ENCODE results near the gene FAM114A2.

The FAM114A2 gene

DNA sequence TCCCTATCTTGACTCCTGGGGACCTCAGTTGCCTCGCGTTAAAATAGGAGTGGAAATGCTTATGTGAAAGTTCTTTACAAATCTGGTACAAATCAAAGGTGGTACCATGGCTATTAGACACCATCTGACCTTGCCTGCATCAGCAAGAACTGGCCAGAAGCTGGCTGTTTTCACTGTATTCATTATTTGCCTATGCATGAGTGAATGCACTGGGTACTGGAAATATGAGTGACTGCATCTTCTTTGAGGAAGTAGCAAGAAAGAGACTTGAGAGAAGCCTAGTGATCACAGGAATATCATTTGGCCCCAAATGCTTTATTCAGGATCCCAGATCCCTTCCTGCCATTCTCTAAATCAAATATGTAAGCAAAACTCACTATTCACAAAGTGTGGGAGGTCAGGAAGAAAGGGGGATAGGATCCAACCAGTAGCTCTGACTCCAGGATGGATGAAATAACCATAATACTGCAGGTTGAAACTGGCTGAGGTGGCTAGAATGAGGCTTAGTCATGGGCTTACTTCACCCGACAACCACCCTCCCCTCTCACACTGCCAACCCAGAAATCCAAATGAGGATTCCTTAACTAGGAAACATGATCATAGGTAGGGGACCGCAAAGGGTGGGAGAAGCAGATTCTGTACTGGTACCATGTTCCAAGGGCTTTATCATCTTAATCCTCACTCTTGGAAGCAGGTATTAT lies 56.7 kb downstream of the FAM114A2 start:
- DNase-seq, result no peak

DNA sequence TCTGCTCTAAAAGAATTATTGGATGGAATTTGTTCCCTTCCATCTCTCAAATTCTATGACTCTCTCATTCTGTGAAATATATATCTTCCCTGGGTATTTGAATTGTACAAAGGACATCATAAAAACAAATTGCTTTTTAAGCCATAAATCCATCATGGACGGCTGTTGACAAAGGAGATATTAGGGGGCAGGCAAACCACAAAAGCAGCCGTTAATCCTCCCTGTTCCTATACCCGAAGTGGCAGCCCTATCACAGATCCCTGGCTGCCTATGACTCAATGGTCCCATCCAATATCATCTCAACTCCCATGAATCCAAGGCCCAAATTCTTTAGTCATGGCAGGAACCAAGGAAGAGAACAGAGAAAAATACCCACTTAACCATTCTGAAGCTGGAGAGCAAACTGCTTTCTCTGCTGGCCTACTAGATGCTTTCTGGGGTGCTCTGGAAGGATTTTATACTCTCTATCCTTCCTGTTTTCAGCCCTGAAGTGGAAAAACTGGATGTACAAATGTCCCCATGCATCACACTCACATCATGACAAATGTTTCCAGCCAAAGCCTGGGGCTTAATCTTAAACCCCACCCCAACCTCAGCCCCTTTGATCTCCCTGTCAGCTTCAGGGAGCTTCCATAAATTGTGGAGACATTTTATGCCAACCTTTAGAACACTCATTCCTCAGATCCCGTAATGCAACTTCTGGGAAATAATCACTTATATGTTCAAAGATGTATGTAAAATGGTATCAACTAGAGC lies 59.5 kb downstream of the FAM114A2 start:
- no peak for DNase-seq

DNA sequence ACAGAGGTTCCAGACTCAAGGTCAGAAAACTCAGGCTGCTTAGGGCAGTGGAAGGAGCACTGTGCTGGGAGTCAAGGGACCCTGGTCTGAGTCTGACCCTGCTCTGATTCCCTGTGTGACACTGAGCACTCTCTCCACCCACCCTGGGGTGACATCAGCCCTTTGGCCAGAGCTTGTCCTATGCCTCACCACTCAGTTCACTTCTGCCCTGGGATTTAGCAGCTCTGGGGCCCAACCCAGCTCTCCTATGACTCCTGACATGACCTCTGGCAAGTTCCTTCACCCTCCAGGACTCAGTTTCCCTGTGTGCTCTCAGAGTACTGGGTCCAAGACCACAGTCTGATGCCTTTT lies 63.9 kb downstream of the FAM114A2 start:
- DNase-seq, result no peak

DNA sequence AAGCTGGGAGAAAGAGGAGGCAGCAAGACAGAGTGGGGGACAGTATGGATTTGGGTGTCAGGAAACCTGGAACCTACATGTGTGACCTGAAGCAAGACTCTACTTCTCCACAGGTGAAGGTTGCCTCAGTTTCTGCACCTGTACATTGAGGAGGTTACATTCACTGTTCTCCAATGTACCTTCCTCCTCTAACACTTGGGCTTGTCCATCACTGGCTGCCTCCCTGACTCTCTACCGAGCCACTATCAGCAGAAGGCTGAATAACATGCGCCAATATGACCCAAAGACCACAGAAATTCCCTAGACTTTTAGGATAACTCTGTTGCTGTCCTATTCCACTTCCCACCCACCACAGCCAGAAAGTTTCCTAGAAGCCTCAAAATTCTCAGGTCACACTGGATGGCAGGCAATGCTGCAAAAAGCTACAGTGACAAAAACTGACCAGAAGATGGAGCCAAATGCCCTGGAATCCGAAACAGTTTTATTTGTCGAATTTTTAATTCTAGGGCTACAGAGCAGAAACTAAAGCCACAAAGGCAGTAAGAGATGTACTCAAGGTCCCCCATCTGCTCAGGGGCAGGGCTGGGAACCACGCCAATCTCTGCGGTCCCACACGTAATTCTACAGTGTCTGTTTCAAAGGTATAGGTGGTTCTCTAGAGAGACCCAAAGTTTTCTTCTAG lies 64.4 kb downstream of the FAM114A2 start:
- DNase-seq, result no peak

DNA sequence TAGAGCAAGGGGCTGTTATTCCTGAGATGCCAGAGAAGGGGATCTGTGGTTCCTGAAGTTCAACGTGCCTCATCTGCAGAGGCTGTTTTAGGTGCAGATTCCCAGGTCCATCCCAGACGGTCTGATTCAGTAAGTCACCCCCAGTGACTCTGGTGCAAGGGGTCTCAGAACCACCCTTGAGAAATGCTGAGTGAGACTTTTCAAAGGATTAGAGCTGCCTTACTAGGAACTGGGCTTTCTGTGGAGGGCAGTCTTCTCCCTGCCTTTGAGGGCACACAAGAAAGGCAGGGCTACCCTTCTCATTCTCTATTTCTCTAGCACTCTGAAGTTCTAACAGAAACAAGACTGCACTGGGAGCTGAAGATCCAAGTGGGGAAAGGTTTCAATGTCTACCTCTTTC lies 66.5 kb downstream of the FAM114A2 start:
- no peak for DNase-seq

DNA sequence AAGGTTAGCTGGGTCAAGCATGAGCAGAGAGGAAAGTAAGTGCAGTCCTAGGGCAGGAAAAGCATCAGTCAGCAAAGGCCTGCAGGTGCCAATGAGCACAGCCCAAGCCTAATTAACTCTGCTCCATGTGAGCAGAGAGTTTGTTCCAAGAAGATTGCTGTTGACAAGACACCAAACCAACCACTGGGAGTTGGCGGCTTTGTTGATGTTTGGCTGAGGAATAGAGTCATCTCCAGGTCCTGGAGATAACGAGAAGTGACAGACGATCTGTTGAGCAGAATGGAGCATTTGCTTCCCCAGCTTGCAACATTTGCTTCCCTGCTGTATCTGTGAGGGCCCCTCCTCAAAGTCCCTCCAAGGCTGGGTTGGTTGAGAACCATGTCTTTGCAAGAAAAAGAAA lies 68.2 kb downstream of the FAM114A2 start:
- no peak for DNase-seq

DNA sequence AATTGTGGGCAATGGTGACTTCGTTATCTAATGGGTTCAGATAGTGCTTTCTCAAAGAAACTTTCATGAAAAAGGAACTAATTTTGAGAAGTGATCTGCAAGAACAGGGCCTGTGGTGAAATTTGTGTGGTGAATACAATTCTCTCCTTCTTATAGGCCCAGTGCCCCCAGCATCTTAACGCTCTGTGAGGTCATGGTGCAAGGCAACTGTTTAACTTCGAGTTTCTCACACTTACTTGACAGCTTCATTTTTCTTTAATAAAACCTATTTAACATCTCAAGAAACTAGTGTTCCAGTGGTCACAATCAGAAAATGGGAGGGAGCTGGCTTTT lies 69.2 kb downstream of the FAM114A2 start:
- DNase-seq, result no peak

DNA sequence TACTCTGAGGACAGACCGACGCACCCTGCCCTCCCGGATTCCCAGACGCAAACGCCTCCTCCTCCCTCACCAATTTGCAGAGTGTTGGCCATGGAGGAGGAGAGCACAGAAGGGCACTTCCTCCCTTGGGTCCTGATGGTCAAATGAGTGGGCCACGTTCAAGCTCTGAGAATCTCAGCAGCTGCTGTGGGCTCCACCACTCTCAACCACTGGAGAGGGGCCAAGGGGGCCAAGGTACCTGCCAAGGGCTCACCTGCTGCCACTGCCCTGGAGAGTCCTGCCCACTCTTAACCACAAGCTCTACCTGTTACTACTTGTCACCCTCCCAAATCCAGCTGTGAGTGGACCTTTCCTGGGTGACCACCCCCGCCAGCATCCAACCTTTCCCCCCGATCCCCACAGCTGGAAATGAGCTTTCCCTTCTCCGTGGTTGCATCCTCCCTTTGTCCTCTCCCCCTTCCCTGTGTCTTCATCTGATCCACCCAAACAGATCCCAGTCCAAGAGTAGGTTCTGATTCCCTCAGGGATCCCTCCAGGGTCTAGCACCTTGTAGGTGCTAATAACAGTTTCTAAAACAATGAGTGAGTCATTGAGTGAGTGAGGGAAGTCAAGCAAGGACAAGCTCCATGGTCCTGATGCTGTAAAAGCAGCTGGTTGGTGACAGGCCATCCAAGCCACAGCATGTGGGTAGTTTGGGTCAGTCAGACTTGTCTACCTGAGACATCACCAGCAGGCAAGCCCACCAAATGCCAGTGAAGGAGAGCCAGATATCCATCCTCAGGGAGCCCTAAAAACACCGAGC lies 69.7 kb downstream of the FAM114A2 start:
- no peak for DNase-seq

DNA sequence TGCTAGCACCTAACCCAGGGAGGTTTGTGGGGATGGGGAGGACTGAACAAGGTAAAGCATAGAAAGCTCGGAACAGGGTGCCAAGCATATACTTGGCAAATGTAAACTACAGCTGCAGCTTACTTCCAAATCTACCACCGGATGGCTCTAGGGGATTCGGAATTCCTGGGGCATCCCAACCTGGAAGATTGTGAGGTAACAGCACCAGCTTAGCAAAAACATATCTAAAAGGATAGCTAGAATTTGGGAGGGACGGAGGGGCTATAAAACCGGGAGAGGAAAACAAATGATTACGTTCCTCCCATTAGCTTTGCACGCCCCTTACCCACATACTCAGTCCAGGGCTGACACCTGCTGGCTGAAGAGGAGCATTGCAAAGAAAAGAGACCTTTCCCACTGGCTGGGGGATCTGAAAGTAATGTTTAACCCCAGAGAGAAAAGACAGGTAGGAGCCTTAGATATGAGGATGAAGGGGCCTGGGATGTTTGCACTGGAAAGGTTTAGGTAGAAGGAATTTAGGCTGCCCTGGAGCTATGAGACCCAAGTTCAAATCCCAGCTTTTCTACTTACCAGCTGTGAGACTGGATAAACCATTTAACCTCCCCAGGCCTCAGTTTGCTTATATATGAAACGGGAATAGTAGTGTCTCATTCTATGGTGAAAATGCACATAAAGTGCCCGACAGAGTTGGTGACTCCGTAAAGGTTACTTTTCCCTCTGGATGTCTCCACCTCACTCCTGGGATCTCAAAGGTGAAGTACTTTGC lies 73.6 kb downstream of the FAM114A2 start:
- peak; percentile 7 for DNase-seq

DNA sequence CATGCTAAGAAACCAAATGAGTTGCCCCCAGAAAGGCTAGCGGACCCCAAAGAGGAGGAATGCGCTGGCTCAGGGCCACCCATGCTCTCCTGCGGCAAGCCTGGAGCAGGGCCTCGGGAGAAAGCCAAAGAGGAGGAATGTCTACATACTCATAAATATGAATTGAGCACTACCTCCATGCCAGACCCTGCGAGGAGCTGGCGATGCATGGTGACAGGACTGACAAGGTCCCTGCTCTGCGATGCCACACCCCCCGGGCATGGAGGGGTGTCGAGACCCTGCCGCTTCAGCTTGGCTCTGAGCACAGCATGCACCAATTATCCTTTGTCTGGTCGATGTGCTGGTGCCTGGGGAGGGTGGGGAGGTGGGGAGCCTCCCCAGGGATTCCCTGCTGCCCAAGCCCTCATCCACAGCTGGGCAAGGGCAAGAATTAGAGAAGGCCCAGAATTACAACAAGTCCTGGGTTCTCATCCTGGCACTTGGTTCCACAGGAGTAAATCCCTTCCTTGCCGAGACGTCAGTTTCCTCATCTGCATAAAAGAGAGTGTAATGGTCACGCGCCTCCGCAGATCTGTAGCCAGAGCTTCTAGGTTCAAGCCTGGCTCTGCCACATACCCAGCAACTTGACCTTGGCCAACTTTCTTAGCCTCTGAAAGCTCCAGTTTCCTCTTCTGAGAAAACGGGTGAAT lies 74.4 kb downstream of the FAM114A2 start:
- DNase-seq, result no peak

DNA sequence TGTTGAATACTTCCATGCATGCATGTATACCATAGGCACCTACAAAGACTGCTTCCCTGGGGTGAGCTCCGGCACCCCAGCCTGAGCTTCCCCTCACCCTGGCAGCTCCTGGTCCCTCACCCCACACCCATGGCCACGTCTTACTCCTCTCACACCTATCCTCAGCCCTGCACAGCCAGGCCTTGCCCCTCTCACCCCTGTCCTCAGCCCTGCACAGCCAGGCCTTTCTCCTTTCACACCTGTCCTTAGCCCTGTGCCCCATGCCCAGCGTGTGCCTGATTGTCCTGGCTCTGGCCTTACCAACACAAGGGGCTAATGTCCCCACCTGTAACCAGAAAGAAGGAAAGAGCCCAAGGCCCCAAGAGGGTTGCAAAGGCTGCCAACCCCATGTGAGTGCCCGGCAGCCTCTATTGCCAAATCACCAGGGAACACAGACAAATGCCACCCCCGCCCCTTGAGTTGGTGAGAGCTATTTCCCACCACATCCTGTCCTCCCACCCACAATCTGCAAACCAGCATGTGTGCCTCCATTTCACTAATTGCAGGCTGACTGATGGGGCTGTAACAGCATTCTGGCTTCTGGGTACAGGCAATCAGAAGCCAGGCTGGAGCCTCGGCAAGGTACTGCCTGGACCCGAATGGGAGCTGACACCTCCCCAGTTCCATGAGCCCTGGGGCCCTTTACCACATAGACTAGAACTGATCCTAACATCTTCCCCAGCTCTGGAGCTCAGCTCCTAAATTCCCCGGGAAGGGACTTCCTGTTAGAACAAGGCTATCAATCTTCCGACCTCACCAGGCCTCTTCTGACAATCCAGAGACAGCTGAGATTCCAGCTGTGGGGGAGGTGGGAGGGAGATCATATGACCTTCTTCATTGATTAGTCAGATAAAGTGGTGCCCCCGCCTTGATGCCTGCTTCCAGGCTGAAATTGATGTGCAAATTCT lies 78.2 kb downstream of the FAM114A2 start:
- no peak for DNase-seq

DNA sequence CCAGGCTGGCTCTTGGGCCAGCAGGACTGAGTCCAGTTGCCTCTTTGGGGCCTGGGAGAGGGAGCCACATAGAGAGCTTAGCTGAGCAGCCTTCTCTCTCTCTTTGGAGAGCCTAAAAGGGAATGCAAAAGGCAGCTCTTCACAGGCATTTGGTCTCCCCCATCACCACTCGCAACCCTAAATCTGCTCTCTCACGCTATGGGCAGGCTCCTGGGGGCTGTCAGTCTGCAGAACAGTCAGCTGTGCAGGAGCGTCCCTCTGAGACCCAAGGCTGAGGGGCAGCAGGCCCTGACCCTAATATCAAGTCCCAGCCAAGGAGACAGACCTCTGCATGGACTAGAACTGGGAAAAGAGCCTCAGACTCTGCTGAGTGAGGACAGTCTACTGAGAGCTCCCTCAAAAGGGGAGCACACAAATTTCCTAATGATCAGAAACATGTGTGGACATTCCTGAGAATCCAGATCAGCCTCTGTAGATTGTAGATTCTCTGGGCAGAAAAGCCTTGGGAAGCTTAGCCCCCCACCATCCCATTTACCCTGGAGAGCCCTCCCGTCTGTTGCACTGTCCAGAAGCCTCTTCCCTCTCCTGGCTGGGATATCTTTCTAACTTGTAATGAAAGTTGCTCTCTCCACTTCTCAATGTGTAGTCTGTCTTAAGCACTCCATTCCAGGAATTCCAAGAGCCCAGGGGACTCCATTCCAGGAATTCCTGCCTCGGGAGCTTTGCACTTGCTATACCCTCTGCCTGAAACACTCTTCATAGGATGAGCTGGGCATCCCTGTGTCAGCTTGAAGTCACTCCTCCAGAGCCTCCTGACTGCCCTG lies 79.4 kb downstream of the FAM114A2 start:
- no peak for DNase-seq

DNA sequence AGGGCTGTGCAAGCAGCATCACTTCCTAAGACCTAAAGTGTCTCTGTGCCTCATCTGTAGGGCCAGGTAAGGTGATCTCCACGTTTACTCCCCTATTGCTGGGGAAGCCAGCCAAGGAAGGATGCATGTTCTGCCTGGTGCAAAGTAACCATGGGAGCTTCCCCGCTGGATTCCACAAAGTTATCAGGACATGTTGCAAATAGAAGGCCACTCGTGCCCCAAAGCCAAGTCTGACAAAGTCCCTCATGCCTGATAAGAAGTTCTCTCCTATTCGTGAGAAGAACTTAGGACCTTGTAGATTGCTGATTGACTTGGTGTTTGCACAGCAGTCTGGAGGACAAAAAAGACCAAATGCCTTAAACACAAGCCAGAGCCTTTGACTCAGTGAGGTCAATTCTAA lies 81.5 kb downstream of the FAM114A2 start:
- no peak for DNase-seq

DNA sequence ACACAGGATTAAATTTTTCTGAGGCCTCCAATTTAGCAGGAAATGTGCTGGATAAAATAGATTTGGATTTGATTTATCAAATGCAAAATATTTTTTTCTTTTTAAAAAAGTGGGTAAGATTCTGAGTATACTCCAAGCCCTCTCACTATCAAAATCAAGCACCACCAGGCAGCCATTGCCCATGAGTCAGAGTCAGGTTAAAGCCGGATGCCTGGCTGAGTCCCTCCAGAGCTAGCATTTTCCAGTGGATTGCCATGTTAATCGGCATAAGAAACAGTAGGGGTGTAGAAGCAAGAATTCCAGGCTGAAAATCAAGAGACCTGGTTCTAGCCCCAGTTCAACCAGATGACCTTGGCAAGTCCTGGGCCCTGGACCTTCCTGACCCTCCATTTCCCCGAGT lies 85.3 kb downstream of the FAM114A2 start:
- DNase-seq, result no peak

DNA sequence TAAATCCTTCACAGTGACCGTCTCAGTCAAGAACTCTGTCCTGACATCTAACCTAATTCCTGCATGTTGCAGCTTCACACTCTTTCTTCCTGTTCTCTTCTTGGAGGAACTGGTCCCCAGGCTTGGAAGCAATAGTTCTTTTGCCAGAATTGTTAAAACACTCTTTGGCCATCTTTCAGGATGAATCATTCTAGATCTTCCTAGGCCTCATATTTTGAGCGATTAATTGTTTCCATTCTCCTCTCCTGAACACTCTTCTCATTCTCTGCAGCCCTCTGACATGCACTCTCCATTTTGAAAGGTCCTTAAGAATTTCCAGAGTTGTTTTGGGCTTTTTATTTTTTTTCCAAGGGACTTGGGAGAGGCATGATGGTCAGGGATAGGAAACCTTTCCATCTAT lies 85.8 kb downstream of the FAM114A2 start:
- DNase-seq, result no peak

DNA sequence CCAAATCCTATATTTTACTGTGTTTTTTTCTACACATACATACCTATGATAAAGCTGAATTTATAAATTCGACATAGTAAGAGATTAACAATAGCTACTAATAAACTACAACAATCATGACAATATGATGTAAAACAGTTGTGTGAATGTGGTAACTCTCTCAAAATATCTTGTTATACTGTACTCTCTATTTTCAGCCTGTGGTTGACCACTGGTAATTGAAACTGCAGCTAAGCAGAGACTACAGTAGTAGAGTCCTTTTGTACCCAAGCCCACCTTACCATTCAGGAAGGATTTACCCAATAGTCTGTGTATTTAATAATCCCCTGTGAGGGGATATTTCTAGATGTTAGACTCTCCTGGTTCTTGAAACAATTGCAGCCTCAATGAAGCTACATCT lies 86.7 kb downstream of the FAM114A2 start:
- DNase-seq, result no peak

DNA sequence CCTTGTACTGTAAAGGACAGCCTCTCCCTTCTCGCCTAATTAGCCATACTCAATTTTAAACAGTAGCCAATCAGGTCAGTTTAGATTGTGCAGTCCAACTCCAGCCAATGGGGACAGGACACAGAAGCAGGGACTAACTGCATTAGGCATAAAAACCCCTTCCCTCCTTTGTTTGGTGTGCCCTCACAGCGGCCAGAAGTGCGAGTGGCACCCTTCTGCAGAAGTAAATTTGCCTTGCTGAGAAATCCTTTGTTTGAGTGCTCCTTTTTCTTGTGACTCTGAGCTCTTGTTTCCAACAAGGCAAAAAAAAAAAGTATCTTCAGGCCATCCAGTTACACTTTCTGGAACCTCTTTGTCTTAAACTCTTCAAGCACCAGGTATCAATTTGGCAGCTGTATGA lies 97.4 kb downstream of the FAM114A2 start:
- DNase-seq, result no peak
